ENCODE data around the gene KIAA0825. TPM values are rescaled to one million over a fixed set of nuclear protein-coding genes. Genes with fewer than 3 reads are reported as not detected.

Gene KIAA0825
- total and polyA plus RNA-seq, 2 of the 8 experiments (the other 6 are each of a cell fraction or from before 2014, with no cell fraction given) = 0.60 to 1.0 TPM

DNA sequence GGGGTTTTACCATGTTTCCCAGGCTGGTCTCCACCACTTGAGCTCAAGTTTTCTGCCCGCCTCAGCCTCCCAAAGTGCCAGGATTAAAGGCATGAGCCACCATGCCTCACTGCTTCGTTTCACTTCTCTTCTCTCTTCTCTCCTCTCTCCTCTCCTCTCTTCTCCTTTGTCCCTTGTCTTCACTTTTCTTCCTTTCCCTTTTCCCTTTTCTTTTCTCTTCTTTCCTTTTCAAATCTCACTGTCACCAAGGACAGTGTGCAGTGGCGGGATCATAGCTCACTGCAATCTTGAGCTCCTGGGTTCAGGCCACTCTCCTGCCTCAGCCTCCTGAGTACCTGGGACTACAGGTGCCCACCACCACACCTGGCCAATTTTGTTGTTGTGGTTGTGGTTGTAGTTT is 49.5 kb upstream of the KIAA0825 start:
- Histone ChIP-seq H3K18ac (ENCODE audit: extremely low read depth, low read length) (no peak overlapping the region), H2BK20ac (ENCODE audit: low read length) (no peak overlapping the region), H3K36me3 (ENCODE audit: control insufficient read depth in 2 of 4, insufficient read depth in 4 of 4, low read length in 3 of 4) (peaks cover 0 to 18% (median 2%) of the 10 kb centered on the region in 4 experiments; a peak in 2 of 8 replicates), H4K8ac (ENCODE audit: extremely low read depth, insufficient read depth, low read length) (no peak overlapping the region), H2AK5ac (ENCODE audit: low read depth, low read length) (no peak overlapping the region), H4K20me1 (replicated peaks in 1 of 2; ENCODE audit: control insufficient read depth in 1 of 2, insufficient read depth in 2 of 2, low read length in 2 of 2) (no peaks in the 10 kb centered on the region), H2BK15ac (ENCODE audit: low read length) (no peak overlapping the region), H4K91ac (replicated peaks; ENCODE audit: insufficient read length, low read length) (no peak overlapping the region), H3K56ac (replicated peaks; ENCODE audit: insufficient read length, low read depth, low read length) (no peak overlapping the region), H3K4me3 (ENCODE audit: extremely low read depth in 1 of 4, insufficient read depth in 2 of 4, low read depth in 3 of 4, low read length in 4 of 4) (no peak overlapping the region), H3K14ac (ENCODE audit: insufficient read length) (no peak overlapping the region), H4K5ac (ENCODE audit: insufficient read length, low read depth, low read length) (no peak overlapping the region), H3K23ac (ENCODE audit: insufficient read length) (no peak overlapping the region), H3K27me3 (replicated peaks in 1 of 4; ENCODE audit: control insufficient read depth in 3 of 4, extremely low read depth in 1 of 4, insufficient read depth in 3 of 4, low read length in 3 of 4) (no peaks in the 10 kb centered on the region), H2BK12ac (ENCODE audit: low read depth, low read length) (no peak overlapping the region), H3K4ac (replicated peaks; ENCODE audit: insufficient read length, low read depth, low read length) (no peak overlapping the region), H2AFZ (ENCODE audit: low read length) (no peak overlapping the region), H3K79me2 (ENCODE audit: control insufficient read depth in 1 of 2, insufficient read depth in 2 of 2, low read length in 2 of 2) (no peaks in the 10 kb centered on the region), H3K23me2 (ENCODE audit: low read depth, low read length) (no peaks in the 10 kb centered on the region), H3K4me1 (replicated peaks in 1 of 4; ENCODE audit: control insufficient read depth in 3 of 4, insufficient read depth in 4 of 4, low read length in 3 of 4) (no peaks in the 10 kb centered on the region), H2BK120ac (replicated peaks; ENCODE audit: low read depth, low read length) (no peak overlapping the region), H3K9ac (replicated peaks in 1 of 4; ENCODE audit: extremely low read depth in 1 of 4, low read depth in 3 of 4, low read length in 3 of 4) (no peak overlapping the region), H3K27ac (ENCODE audit: low read depth, low read length) (no peak overlapping the region), H3K9me3 (ENCODE audit: insufficient read depth in 2 of 2, low read depth in 1 of 2, low read length in 1 of 2) (no peaks in the 10 kb centered on the region), H3K4me2 (ENCODE audit: insufficient read depth in 1 of 2, low read depth in 2 of 2, low read length in 2 of 2) (no peak overlapping the region), H2BK5ac (ENCODE audit: low read depth, low read length) (no peak overlapping the region), H3K79me1 (ENCODE audit: low read depth, low read length) (no peaks in the 10 kb centered on the region)
- TF ChIP-seq RXRA (IDR thresholded peaks at IDR 0.05; ENCODE audit: insufficient read depth, low read depth, low read length) (no peak), GTF2F1 (IDR thresholded peaks at IDR 0.05; ENCODE audit: borderline replicate concordance, low read depth, low read length) (no peak), TCF12 (IDR thresholded peaks at IDR 0.05; ENCODE audit: low read depth, low read length) (no peak), YY1 (IDR thresholded peaks at IDR 0.05; ENCODE audit: low read depth, low read length) (no peak)
- TF ChIP-seq, protein P1, sequence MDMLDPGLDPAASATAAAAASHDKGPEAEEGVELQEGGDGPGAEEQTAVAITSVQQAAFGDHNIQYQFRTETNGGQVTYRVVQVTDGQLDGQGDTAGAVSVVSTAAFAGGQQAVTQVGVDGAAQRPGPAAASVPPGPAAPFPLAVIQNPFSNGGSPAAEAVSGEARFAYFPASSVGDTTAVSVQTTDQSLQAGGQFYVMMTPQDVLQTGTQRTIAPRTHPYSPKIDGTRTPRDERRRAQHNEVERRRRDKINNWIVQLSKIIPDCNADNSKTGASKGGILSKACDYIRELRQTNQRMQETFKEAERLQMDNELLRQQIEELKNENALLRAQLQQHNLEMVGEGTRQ (IDR thresholded peaks at IDR 0.05; ENCODE audit: low read length) = no peak
- 93% methylated on average over 3 of the region's 3 CpGs; no CpG with 5 or more reads in 1 of the 2 experiments for WGBS, 2 experiments (ENCODE audit: extremely low coverage in 1 of 2, insufficient coverage in 1 of 2, insufficient read length in 1 of 2, insufficient replicate concordance in 2 of 2, low coverage in 1 of 2, low lambda C conversion rate in 2 of 2, missing lambda C conversion rate in 1 of 2)
- DNase-seq (ENCODE audit: low read depth in 1 of 2, low spot score in 2 of 2) = no peak
- ChIA-PET POLR2A (ENCODE audit: partially characterized antibody) (interaction anchor here (1.4 kb wide), 1 partner anchor 49 kb away, joined by 3 read pairs; the partner anchor contains the start of genes KIAA0825 and SLF1), CTCF (ENCODE audit: partially characterized antibody) (interaction anchor here (1.4 kb wide), 1 partner anchor 25 kb away, joined by 3 read pairs; no protein-coding TSS in a partner anchor)
- FAIRE-seq = no peak
